Stimulated activated CD8-positive, alpha-beta memory T cell treated with anti-CD3 and anti-CD28 coated beads, Interleukin-4, amount 100 ng/mL, for 24 hours (primary cell): Measurements from ENCODE around the gene CASP3.

Source experiments
- DNase-seq: peaks from one replicate; pipeline ENCODE4 v3.0.0-alpha.2; 2020; ENCODE audit warnings: low read depth

The CASP3 gene

GRCh38 chr4:184649026-184649970, at the start of gene CASP3, which contains the start of gene PRIMPOL:
CASP3 (minus strand) TSS chr4:184649447; CDS start chr4:184638453, 10,994 bp downstream.
PRIMPOL (plus strand) TSS chr4:184649738; CDS start chr4:184657141, 7,403 bp downstream.
- peak; percentile 97 for DNase-seq

- DNase-seq: no peak
Measured at GRCh38 chr4:184697956-184698355, 48.7 kb upstream of the CASP3 start.

- DNase-seq: no peak
Measured at GRCh38 chr4:184695178-184695896, 46.1 kb upstream of the CASP3 start.

DNA sequence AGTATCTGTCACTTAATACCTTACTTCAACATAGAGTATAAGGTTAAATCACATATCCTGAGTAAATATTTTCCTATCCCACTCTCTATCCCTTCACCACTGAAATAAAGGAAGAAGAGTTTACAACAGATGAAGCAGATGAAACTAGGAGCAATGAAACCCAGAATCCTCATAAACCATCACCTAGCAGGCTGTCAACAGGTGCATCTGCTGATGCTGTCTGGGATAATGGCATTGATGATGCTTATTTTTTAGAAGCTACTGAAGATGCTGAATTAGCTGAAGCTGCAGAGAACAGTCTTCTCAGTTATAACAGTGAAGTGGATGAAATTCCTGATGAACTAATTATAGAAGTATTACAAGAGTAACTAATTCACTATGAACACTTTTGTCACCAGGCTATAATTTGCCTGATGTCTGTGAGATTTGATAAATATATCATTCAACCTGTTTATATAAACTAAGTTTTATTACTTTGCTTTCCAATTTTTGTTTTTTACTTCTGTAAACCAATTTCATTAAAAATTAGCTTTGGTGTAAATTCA, 45.2 kb upstream of the CASP3 start:
- no peak for DNase-seq

GRCh38 chr4:184693056-184693455, 43.8 kb upstream of the CASP3 start:
- DNase-seq: no peak

GRCh38 chr4:184689681-184690080, 40.4 kb upstream of the CASP3 start:
- DNase-seq: no peak

- DNase-seq: no peak
Measured at GRCh38 chr4:184688447-184688846, 39.2 kb upstream of the CASP3 start.

GRCh38 chr4:184688005-184688404, 38.8 kb upstream of the CASP3 start:
- DNase-seq: no peak

GRCh38 chr4:184684491-184685189, 35.4 kb upstream of the CASP3 start:
- no peak for DNase-seq

DNA sequence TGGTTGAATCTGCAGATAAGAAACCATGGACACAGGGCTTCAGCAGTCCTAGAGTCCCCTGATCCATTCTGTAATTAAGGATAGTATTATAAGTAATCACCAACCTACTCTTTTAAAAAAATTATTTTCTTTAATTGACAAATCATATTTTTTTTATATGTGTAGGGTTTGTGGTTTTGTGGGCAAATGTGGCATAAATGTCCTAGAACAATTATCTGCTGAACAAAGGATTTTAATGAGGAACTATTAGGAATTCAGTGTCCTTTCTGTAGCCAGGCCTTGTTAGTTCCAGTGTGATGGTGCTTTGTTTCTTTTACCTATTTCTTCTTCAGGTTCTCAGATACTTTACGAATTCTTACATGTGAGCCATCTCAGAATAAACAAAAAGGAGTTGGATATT, 32.7 kb upstream of the CASP3 start:
- DNase-seq: no peak

DNA sequence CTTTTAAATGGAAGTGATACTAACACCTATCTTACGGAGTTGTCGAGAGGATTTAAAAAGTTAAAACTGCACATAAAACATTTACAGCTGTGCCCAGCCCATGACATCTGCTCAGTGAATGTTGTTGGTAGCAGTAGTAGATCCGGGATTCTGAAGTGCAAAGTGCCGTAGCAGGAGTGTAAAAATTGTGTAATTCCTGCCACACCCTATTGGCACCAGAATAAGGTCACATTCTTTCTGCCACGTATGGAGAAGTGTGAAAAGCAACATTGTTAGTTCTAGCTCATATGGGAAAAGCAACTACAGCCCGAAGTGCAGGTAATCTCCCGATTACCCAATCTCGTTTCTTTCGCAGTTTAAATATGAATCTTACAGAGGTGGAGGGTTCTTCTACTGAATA, 31.5 kb upstream of the CASP3 start:
- DNase-seq: no peak

GRCh38 chr4:184675821-184676492, 26.7 kb upstream of the CASP3 start:
- DNase-seq: no peak

- DNase-seq: no peak
Measured at GRCh38 chr4:184675018-184675417, 25.8 kb upstream of the CASP3 start.

- DNase-seq: no peak
Measured at GRCh38 chr4:184674011-184674410, 24.8 kb upstream of the CASP3 start.

- no peak for DNase-seq
Measured at GRCh38 chr4:184672741-184673140, 23.5 kb upstream of the CASP3 start.

DNA sequence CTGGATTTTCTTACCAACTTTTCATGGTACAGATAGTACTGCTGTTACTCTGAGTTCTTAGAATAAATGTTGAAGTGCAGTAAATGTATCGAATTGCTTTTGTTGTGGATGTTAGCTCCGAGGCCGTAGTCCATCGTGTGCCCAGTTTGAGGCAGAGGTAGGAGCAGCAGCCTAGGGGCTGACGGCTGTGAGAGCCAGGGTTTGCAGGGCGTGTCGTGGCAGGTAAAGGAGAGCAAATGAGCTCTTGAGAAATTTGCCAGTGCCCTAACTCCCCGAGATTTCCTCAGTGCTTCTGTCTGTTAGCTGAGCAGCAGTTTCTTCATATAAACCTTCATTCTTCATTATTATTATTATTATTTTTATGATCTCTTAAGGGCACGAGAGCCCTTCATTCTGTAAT, 21.9 kb upstream of the CASP3 start:
- no peak for DNase-seq

DNA sequence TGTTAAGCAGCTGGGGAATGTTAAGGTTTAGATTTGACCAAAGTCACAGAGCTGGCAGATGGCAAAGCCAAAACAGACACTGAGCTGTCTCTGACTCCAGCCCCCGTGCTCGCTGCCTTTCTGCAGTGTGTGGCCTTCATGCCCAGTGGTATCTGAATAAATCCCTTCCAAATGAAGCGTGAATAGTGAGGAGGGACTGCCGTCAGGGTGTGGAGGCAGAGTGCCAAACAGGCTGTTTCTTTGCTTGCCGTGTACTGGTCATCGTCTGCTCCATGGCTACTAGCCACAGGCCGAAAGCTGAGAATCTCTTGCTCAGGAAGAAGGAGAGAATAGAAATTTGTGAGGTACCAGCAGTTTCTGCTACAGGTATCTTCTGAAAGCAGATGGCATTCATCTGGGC, 20.0 kb upstream of the CASP3 start:
- DNase-seq: no peak

DNA sequence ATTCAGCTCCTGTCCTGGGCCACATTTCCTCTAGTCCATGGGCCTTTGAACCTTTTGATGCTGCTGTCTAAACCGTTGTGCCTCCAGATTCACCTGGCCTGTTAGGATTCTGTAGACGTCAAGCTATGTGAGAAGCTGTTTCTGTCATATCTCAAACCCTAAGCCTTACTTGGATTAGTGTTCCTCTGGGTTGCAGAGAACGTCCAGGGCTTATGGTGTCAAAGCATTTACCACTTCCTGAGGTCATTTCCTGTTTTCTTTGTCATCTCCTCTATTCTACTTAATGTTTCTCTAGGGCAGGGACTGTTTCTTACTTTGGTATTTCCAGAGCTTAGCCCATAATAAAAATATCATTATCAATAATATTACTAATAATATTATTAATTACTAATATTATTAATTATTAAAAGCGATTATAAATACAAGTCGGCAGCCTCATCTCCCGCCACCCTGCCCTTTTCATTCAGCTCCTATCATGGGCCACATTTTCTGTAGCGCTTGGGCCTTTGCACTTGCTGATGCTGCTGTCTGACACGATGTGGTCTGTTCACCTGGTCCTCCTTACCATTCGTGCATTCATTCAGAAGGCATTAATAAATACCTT, 19.4 kb upstream of the CASP3 start:
- DNase-seq: no peak

GRCh38 chr4:184668096-184668495, 18.8 kb upstream of the CASP3 start:
- no peak for DNase-seq

DNA sequence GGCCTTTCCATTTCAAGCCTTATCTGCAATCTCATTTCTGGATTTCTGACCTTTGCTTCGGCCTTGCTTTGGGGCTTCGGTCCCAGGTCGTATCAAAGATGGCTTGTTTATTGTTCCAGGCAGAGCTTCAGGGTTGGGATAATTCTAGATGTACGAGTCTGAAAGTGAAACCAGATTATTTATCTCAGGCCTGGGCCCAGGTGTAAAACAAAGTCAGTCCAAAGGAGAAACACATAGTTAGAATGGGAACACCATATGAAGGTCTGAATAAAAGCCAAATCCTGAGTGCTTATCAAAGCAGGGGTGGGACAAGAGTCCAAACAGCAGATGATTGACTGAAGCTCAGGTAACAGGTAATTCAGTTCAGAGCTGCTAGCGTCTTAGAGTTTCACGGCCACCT, 17.4 kb upstream of the CASP3 start:
- no peak for DNase-seq
